ENCODE measurements around the gene ENG.

Gene ENG

DNA sequence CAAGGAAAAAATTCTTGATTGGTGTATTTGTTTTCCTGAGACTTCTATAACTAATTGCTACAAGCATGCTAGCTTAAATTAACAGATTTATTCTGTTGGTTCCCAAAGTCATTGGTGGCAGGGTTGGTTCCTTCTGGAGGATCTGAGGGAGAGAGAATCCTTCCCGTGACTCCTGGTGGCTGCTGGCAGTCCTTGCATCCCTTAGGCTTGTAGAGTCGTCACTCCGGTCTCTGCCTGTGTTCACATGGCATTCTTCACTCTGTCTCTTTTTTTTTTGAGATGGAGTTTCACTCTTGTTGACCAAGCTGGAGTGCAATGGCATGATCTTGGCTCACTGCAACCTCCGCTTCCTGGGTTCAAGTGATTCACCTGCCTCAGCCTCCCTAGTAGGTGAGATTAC lies 63.4 kb downstream of the ENG start:
- 92 to 95% methylated on average over 4 of the region's 4 CpGs for WGBS, 2 experiments
- H3K27me3 ChIP-seq (ENCODE audit: control insufficient read depth, insufficient read depth, low read length, poor library complexity, severe bottlenecking): no peaks in the 10 kb centered on the region
- H3K4me3 ChIP-seq (ENCODE audit: insufficient read depth, low read depth, low read length): no peak overlapping the region
- H3K4me1 ChIP-seq (ENCODE audit: control insufficient read depth, insufficient read depth, low read length): peaks cover 7% of the 10 kb centered on the region
- H3K36me3 ChIP-seq (ENCODE audit: control insufficient read depth, insufficient read depth, low read length): peaks cover 41% of the 10 kb centered on the region
- no peaks in the 10 kb centered on the region for H3K9me3 ChIP-seq (ENCODE audit: control insufficient read depth, low read length)
- no peak overlapping the region for H3K27ac ChIP-seq (ENCODE audit: insufficient read depth, low read depth, low read length, poor library complexity, severe bottlenecking)

DNA sequence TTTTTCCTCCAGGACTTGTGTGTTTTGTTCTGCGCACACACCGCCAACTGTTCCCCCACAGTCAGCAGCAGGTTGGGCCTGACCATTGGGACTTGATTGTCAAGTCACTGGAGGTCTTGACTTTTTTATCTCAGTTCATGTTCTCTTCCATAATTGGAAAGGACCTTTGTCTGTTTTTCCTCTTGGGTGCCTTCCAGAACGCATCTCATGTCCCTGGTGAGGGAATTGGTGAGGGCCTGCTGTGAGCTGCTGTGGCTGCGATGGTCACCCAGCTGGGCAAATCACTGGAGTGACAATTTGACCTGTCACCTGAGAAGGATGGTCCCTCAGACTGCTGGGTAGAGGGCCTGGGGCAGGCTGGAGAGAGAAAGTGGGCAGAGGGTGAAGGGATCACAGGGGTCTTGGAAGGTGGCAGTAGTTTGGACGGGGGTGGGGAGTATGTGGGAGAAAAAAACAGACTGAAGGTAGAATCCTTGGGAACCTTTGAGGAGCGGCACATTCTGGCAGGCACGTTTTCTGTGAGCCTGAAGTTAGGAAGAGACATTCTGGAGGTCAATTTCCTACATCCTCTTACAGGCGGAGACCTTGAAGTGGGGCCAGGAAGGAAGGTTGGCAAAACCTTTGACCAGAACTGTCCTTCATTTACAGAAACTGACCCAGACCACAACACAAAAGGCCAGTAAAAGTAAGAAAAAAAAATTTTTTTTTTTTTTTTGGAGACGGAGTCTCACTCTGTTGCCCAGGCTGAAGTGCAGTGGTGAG lies 64.2 kb downstream of the ENG start:
- H3K4me1 ChIP-seq (ENCODE audit: control insufficient read depth, insufficient read depth, low read length): peaks cover 7% of the 10 kb centered on the region

DNA sequence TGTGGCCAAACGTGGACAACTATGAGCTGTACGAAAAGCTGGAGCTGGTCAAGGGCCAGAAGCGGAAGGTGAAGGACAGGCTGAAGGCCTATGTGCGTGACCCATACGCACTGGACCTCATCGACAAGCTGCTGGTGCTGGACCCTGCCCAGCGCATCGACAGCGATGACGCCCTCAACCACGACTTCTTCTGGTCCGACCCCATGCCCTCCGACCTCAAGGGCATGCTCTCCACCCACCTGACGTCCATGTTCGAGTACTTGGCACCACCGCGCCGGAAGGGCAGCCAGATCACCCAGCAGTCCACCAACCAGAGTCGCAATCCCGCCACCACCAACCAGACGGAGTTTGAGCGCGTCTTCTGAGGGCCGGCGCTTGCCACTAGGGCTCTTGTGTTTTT lies 65.3 kb downstream of the ENG start:
- H3K9me3 ChIP-seq (ENCODE audit: control insufficient read depth, low read length): no peaks in the 10 kb centered on the region
- H3K36me3 ChIP-seq (ENCODE audit: control insufficient read depth, insufficient read depth, low read length): peaks cover 41% of the 10 kb centered on the region
- H3K4me1 ChIP-seq (ENCODE audit: control insufficient read depth, insufficient read depth, low read length): peaks cover 7% of the 10 kb centered on the region
- no peak overlapping the region for H3K4me3 ChIP-seq (ENCODE audit: insufficient read depth, low read depth, low read length)
- no peaks in the 10 kb centered on the region for H3K27me3 ChIP-seq (ENCODE audit: control insufficient read depth, insufficient read depth, low read length, poor library complexity, severe bottlenecking)
- no peak overlapping the region for H3K27ac ChIP-seq (ENCODE audit: insufficient read depth, low read depth, low read length, poor library complexity, severe bottlenecking)
- WGBS, 2 experiments: 95 to 96% methylated on average over 25 of the region's 25 CpGs

More for the DNA sequence above, 64.2 kb downstream of the ENG start:
- Histone ChIP-seq H3K27me3 (ENCODE audit: control insufficient read depth, insufficient read depth, low read length, poor library complexity, severe bottlenecking) (no peaks in the 10 kb centered on the region), H3K36me3 (ENCODE audit: control insufficient read depth, insufficient read depth, low read length) (peaks cover 41% of the 10 kb centered on the region), H3K4me3 (ENCODE audit: insufficient read depth, low read depth, low read length) (no peak overlapping the region), H3K27ac (ENCODE audit: insufficient read depth, low read depth, low read length, poor library complexity, severe bottlenecking) (no peak overlapping the region), H3K9me3 (ENCODE audit: control insufficient read depth, low read length) (no peaks in the 10 kb centered on the region)
- 90 to 93% methylated on average over 9 of the region's 9 CpGs for WGBS, 2 experiments

DNA sequence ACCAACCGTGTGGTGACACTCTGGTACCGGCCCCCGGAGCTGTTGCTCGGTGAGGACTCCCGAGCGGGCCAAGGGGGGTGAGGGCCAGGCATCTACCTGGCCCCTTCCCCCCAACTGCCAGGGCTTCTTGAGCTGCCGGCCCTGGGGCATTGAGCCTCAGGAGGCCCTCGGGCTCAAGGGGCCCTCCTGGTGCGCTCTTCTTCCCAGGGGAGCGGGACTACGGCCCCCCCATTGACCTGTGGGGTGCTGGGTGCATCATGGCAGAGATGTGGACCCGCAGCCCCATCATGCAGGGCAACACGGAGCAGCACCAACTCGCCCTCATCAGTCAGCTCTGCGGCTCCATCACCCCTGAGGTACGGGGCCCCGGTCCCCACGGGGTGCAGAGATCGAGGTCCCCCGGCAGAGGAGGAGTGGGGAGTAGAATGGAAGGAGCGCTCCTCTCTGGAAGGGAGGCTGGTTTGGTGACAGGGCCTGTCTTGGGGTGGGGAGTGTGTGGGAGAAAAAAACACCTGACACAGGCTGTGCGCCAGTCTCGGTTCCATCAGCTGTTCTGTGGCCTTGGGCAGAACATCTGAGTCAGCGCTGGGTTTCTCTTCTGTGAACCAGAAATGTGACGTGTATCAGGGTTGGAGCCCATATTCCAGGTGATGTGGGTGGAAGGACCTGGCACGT lies 66.0 kb downstream of the ENG start:
- Histone ChIP-seq H3K4me1 (ENCODE audit: control insufficient read depth, insufficient read depth, low read length) (peaks cover 7% of the 10 kb centered on the region), H3K4me3 (ENCODE audit: insufficient read depth, low read depth, low read length) (no peak overlapping the region), H3K9me3 (ENCODE audit: control insufficient read depth, low read length) (no peaks in the 10 kb centered on the region), H3K36me3 (ENCODE audit: control insufficient read depth, insufficient read depth, low read length) (peaks cover 41% of the 10 kb centered on the region), H3K27me3 (ENCODE audit: control insufficient read depth, insufficient read depth, low read length, poor library complexity, severe bottlenecking) (no peaks in the 10 kb centered on the region), H3K27ac (ENCODE audit: insufficient read depth, low read depth, low read length, poor library complexity, severe bottlenecking) (no peak overlapping the region)
- 94% methylated on average over 26 of the region's 26 CpGs for WGBS, 2 experiments

DNA sequence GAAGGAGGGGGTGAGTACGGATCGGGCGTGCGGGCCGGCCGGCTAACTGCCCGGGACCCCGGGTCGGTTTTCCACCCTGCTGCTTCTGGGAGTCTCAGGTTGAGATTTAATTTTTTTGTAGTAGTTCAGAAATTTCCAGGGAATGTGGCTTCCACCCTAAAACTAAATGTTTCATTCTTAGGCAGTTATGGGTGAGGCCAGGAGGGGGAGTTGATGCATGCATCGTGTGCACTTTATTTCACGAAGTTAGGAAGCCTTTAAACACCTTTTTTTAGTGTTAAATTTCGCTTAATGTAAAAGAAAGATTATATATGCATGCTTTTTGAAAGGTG lies 67.7 kb downstream of the ENG start:
- peaks cover 7% of the 10 kb centered on the region for H3K4me1 ChIP-seq (ENCODE audit: control insufficient read depth, insufficient read depth, low read length)
- no peaks in the 10 kb centered on the region for H3K27me3 ChIP-seq (ENCODE audit: control insufficient read depth, insufficient read depth, low read length, poor library complexity, severe bottlenecking)
- H3K9me3 ChIP-seq (ENCODE audit: control insufficient read depth, low read length): no peaks in the 10 kb centered on the region
- peak overlapping the region; percentile 97 for H3K4me3 ChIP-seq (ENCODE audit: insufficient read depth, low read depth, low read length)
- H3K27ac ChIP-seq (ENCODE audit: insufficient read depth, low read depth, low read length, poor library complexity, severe bottlenecking): peak overlapping the region; percentile 68
- 3 to 5% methylated on average over 10 to 12 of the region's 12 CpGs for WGBS, 2 experiments
- H3K36me3 ChIP-seq (ENCODE audit: control insufficient read depth, insufficient read depth, low read length): peaks cover 41% of the 10 kb centered on the region

DNA sequence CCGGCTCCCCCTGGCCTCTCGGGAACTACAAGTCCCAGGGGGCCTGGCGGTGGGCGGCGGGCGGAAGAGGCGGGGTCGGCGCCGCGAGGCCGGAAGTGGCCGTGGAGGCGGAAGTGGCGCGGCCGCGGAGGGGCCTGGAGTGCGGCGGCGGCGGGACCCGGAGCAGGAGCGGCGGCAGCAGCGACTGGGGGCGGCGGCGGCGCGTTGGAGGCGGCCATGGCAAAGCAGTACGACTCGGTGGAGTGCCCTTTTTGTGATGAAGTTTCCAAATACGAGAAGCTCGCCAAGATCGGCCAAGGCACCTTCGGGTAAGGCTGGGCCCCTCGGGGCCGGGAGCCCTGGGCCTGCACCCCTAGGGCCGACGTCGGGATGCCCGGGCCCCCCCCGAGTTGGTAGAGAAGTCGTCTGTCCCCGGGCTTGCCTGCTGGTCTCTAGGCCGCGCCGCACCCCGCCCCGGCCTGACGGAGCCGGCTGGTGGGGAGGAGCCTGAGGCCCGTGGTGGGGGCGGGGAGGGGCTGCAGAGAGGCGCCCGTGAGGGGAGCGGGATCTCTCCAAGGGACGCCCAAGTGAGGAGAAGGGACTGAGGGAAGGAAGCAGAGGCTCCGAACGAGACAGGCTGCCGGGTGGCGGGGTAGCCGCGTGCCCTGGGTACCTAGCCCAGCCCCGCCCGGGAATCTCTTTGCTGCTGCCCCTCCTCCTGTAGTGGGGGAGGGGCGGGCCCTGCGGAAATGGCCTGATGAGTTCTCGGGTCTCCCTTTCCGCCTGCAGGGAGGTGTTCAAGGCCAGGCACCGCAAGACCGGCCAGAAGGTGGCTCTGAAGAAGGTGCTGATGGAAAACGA lies 68.3 kb downstream of the ENG start, which contains the start of gene CDK9:
Gene CDK9, plus strand, starts transcription at position 102 of the 840 bp plus-strand sequence. Its CDS starts 115 bp downstream, at position 217.
- Histone ChIP-seq H3K36me3 (ENCODE audit: control insufficient read depth, insufficient read depth, low read length) (peaks cover 39% of the 10 kb centered on the region), H3K4me1 (ENCODE audit: control insufficient read depth, insufficient read depth, low read length) (peaks cover 7% of the 10 kb centered on the region), H3K27ac (ENCODE audit: insufficient read depth, low read depth, low read length, poor library complexity, severe bottlenecking) (peak within 1 kb of the TSS; percentile 68), H3K27me3 (ENCODE audit: control insufficient read depth, insufficient read depth, low read length, poor library complexity, severe bottlenecking) (no peaks in the 10 kb centered on the region), H3K4me3 (ENCODE audit: insufficient read depth, low read depth, low read length) (peak within 1 kb of the TSS; percentile 97), H3K9me3 (ENCODE audit: control insufficient read depth, low read length) (no peaks in the 10 kb centered on the region)
- 0 to 1% methylated on average over 75 of the region's 75 CpGs for WGBS, 2 experiments

DNA sequence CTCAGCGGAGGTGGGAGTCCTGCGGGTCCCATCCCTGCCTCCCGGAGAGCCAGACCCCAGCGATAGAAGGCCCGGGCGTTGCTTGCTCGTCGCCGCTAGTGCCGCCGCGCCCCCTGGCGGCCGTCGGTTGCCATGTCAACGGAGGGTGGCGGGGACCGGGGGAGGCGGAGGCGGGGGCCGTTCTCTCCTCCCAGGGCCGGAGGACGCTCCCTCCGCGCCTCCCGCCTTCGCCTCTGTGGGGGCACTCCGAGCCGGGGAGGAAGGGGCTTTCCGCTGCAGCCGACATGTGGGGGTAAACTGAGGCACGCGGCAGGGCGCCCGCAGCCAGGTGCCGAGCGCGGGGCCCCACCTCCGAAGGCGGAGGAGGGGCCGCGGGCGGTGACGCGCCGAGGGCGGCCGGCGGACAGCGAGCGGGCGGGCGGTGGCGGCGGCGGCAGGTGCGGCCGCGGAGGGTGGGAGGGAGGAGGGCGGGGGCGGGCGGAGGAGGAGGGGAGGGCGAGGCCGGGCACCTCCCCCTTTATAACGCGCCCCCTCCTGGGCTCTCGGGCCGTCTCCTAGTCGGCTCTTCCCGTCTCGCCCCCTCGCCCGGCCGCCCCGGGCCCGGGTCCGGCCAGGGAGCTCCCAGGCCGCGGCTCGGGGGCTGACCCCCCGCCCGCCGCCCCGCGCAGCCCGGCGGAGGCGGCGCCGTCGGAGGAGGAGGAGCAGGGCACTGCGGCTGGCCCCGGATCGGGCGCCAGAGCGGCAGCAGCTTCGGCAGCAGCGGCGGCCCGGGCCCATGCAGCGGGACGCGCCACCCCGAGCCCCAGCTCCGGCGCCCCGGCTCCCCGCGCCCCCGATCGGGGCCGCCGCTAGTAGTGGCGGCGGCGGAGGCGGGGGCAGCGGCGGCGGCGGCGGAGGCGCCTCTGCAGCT lies 69.2 kb downstream of the ENG start:
- Histone ChIP-seq H3K9me3 (ENCODE audit: control insufficient read depth, low read length) (no peaks in the 10 kb centered on the region), H3K4me1 (ENCODE audit: control insufficient read depth, insufficient read depth, low read length) (peaks cover 7% of the 10 kb centered on the region), H3K27ac (ENCODE audit: insufficient read depth, low read depth, low read length, poor library complexity, severe bottlenecking) (peak overlapping the region; percentile 2), H3K4me3 (ENCODE audit: insufficient read depth, low read depth, low read length) (peak overlapping the region; percentile 97), H3K36me3 (ENCODE audit: control insufficient read depth, insufficient read depth, low read length) (peaks cover 30% of the 10 kb centered on the region), H3K27me3 (ENCODE audit: control insufficient read depth, insufficient read depth, low read length, poor library complexity, severe bottlenecking) (no peaks in the 10 kb centered on the region)
- WGBS, 2 experiments: 0% methylated on average over 120 to 122 of the region's 123 CpGs

DNA sequence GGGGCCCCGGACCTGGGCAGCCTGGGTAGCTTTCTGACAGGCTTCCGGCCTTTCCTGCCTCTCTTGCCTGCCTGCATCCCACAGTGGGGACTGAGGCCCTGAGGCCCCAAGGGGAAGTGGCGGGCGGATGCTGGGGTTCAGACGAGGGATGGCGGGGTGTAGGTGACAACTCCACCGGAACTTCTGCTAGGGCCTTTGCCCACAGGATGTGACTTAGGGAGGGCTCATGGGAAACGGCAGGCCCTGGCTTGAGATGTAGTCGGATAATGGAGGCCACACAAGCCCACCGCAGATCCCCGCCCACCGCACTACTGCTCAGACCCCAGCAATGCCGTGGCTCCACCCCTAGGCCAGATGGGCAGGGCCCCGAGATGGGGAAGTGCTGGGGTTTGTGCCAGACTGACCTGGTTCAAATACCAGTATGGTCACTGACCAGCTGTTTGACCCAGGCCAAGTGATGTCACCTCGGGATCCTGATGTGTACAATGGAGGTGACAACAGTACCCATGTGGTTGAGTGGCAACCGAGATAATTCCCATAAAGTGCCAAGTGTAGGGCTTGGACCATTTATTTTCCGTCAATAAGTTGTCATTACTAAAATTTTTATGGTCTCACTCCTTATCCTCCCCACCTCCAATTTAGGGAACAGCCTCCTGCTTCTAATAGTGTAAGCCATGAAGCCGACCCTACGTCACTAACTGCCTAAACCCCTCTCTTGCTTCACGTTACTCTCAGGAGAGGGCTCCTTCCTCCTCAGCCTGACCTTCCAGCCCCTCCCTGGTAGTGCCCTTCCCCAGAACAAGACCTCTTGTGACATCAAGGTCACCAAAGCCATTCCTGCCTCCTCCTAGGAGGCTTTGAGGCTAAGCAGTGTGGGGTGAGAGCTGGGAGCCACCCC lies 71.1 kb downstream of the ENG start:
- WGBS, 2 experiments: 87 to 88% methylated on average over 20 of the region's 20 CpGs
- H3K27ac ChIP-seq (ENCODE audit: insufficient read depth, low read depth, low read length, poor library complexity, severe bottlenecking): no peak overlapping the region
- peaks cover 17% of the 10 kb centered on the region for H3K4me1 ChIP-seq (ENCODE audit: control insufficient read depth, insufficient read depth, low read length)
- no peaks in the 10 kb centered on the region for H3K9me3 ChIP-seq (ENCODE audit: control insufficient read depth, low read length)
- H3K36me3 ChIP-seq (ENCODE audit: control insufficient read depth, insufficient read depth, low read length): peaks cover 11% of the 10 kb centered on the region
- H3K4me3 ChIP-seq (ENCODE audit: insufficient read depth, low read depth, low read length): no peak overlapping the region
- no peaks in the 10 kb centered on the region for H3K27me3 ChIP-seq (ENCODE audit: control insufficient read depth, insufficient read depth, low read length, poor library complexity, severe bottlenecking)

DNA sequence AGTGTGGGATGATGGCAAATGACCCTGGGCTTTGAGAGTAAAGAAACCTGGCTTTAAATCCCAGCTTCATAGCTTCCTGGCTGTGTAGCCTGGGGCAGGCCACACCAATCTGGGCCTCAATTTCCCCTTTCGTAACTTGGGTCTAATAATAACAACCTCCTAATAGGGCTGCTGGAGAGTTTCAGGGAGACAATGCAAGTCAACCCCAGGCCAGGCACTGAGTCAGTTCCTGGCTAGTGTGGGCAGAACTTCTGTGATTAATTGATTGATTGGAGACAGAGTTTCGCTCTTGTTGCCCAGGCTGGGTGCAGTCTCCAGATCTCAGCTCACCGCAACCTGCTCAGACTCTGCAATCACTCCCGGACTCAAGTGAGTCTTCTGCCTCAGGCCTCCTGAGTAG lies 72.7 kb downstream of the ENG start:
- no peaks in the 10 kb centered on the region for H3K27me3 ChIP-seq (ENCODE audit: control insufficient read depth, insufficient read depth, low read length, poor library complexity, severe bottlenecking)
- WGBS, 2 experiments: 95 to 96% methylated on average over 4 of the region's 4 CpGs
- H3K9me3 ChIP-seq (ENCODE audit: control insufficient read depth, low read length): no peaks in the 10 kb centered on the region
- peaks cover 12% of the 10 kb centered on the region for H3K4me1 ChIP-seq (ENCODE audit: control insufficient read depth, insufficient read depth, low read length)
- no peak overlapping the region for H3K4me3 ChIP-seq (ENCODE audit: insufficient read depth, low read depth, low read length)
- H3K36me3 ChIP-seq (ENCODE audit: control insufficient read depth, insufficient read depth, low read length): no peaks in the 10 kb centered on the region
- no peak overlapping the region for H3K27ac ChIP-seq (ENCODE audit: insufficient read depth, low read depth, low read length, poor library complexity, severe bottlenecking)

Data from ectodermal cell (in vitro differentiated cells).